Measurements from ENCODE around the gene MARK3.

GRCh38 chr14:103535081-103535890, 150.1 kb downstream of the MARK3 start:
- TF ChIP-seq ZNF883 (CRISPR knock-in tag; IDR thresholded peaks at IDR 0.05; ENCODE audit: not compliant biosample characterization) (no peak), GRHL1 (CRISPR knock-in tag; conservative IDR thresholded peaks at IDR 0.05) (no peak), DZIP1 (CRISPR knock-in tag; IDR thresholded peaks at IDR 0.05) (no peak), TFAP4 (IDR thresholded peaks at IDR 0.05; ENCODE audit: borderline replicate concordance, low read depth) (no peak)
